T-helper 1 cell treated with Interleukin-12 subunit alpha and Interleukin-12 subunit beta and Interleukin-4 antibody, amounts not matched to agents 30 ng/mL and 1 ng/mL, for 36 hours (primary cell): ENCODE results near the gene C2orf81. TPM values are rescaled to one million over a fixed set of nuclear protein-coding genes. Genes with fewer than 3 reads are reported as not detected.
"Not testable (repeated sequence)": the region's sequence is repeated elsewhere in the genome, so short reads cannot be mapped to it uniquely, and the experiment has no call there.

ENCODE experiments used
- intact Hi-C: fragments of 100-400 bp; cut with micrococcal nuclease; formaldehyde crosslinking; loops from one replicate; pipeline ENCODE4 v1.15.1; 2024
- total RNA-seq: library from RNA; stranded (reverse); gene quantifications from 2 replicates; pipeline ENCODE4 v1.2.3, GENCODE V29; 2022

The C2orf81 gene
- 3.5 and 3.9 TPM in 2 replicates for total RNA-seq

DNA sequence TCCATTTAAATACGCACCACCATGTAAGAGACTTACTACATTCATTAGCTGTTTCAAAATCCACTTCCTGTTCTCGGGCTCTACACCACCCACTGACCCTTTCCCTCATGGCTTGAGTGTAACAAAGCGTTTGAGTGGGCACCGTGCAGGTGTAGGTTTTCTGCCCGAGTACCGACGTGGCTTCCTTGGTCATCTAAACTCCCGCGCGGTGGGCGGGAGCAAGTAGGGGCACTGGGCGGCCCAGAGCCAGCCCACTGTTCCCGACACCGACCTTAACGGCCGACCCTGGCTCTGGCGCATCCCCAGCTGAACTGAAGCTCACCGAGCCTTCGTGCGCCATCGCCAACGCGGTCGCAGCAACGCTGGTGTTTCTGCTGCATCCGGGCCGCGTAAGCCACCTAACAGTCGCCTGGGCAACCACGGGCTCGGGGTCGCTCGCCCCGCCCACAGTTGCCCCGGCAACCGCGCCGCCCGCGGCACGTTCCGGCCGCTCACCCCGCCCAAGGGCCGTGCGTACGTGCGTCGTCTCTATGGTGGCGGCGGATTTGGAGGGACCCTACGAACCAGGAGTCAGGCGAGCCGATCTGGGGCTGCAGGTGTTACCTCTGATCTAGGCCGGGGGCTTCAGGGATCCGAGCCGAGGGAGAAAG is at the start of gene C2orf81, which contains the start of gene WDR54:
Gene C2orf81, minus strand, starts transcription at position 399 of the 650 bp plus-strand sequence. Its CDS starts 59 bp downstream, at position 340.
Gene WDR54, plus strand, starts transcription at position 510 of the 650 bp plus-strand sequence. CDS start 424 bp downstream, outside the sequence.
- intact Hi-C loops = loop anchor here (1.0 to 2.0 kb wide), 14 partner anchors 29 to 1188 kb away; partner anchors contain the start of genes AUP1, DGUOK, DOK1 and HTRA2

DNA sequence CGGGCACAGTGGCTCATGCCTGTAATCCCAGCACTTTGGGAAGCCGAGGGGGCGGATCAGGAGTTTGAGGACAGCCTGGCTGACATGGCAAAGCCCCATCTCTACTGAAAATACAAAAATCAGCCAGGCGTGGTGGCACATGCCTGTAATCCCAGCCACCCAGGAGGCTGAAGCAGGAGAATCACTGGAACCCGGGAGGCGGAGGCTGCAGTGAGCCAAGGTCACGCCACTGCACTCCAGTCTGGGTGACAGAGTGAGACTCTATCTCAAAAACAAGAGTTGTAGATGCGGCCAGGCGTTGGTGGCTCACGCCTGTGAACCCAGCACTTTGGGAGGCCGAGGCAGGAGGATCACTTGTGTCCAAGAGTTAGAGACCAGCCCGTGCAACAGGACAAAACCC is 49.3 kb upstream of the C2orf81 start:
- intact Hi-C loops = loop anchor here (5.0 kb wide), 1 partner anchor 1238 kb away; the partner anchor contains the start of genes CCT7 and PRADC1

- intact Hi-C loops = loop anchor here (1.0 kb wide), 1 partner anchor 8 kb away; the partner anchor contains the start of gene MRPL53
Observed at GRCh38 chr2:74464406-74464805, 43.0 kb upstream of the C2orf81 start.

GRCh38 chr2:74462786-74463105 is 41.3 kb upstream of the C2orf81 start:
- intact Hi-C loops = no loop called here

GRCh38 chr2:74462054-74462785 is 40.8 kb upstream of the C2orf81 start:
- intact Hi-C loops = no loop called here

GRCh38 chr2:74461187-74462053 is 40.0 kb upstream of the C2orf81 start:
- intact Hi-C loops = no loop called here

GRCh38 chr2:74460187-74460586 is 38.8 kb upstream of the C2orf81 start:
- intact Hi-C loops = not testable (repeated sequence)

GRCh38 chr2:74459503-74460118 is 38.2 kb upstream of the C2orf81 start:
- intact Hi-C loops = loop anchor here (2.0 to 5.0 kb wide), 4 partner anchors 195 to 1072 kb away; partner anchors contain the start of genes ALMS1 and SEMA4F

GRCh38 chr2:74458938-74459363 is 37.5 kb upstream of the C2orf81 start:
- intact Hi-C loops = loop anchor here (1.0 to 5.0 kb wide), 15 partner anchors 7 to 1225 kb away; partner anchors contain the start of genes ALMS1, AUP1, C2orf81 and CCT7

DNA sequence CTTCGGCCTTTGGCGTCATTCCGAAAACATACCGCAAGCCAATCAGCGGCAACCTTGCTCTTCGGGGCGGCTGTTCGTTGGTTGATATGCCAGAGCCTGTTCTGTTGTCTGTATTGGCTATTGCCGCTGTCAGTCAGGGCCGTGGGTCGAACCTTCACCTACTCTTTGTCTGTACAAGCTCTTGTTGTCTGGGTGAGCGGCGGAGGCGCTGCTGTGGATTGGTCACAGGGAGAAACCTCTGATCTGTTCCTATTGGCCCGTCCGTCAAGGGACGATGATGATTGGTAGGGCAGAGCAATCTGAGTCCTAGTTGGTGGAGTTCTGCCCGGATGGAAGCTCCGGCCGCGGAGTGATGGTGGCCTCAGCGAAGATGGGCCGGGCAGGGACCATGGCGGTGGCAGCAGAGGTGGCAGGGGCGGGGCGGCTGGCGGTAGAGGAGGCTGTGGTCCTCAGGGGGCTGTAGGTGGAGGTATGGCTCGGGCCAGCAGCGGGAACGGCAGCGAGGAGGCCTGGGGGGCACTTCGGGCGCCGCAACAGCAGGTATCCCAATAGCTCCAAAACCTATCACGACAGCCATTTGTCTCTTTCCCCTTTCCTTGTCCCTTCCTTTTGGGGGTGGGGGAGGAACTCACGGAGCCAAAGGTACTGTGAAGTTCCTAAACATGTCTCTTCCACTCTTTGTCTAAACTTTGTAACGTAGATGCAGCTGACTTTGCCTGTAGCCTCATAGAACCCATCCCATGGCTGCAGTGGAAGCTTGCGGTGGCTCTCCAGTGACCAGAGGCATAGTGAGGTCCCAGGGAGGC is 36.9 kb upstream of the C2orf81 start, which contains the start of gene WBP1:
Gene WBP1, plus strand, starts transcription at position 307 of the 806 bp plus-strand sequence. Its CDS starts 165 bp downstream, at position 472.
- intact Hi-C loops = loop anchor here (1.0 to 5.0 kb wide), 15 partner anchors 8 to 1224 kb away; partner anchors contain the start of genes ALMS1, AUP1, C2orf81 and CCT7

DNA sequence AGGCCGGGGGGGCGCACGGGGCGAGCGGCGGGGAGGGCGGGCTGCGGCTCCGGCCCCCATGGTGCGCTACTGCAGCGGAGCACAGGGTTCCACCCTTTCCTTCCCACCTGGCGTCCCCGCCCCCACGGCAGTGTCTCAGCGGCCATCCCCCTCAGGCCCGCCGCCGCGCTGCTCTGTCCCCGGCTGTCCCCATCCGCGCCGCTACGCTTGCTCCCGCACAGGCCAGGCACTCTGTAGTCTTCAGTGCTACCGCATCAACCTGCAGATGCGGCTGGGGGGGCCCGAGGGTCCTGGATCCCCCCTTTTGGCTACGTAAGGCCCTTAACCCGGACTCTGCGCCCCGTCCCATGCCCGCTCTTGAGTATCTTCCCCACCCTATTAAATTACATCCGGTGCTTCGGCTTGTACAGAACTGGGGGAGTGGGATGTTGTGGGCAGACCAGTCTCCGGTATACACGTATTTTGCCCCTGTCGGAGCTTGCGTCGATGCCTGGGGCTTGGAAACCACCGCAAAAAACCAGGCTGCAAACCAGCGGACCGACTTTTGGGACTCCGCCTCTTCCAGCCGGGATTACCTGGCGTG is 36.2 kb upstream of the C2orf81 start:
- intact Hi-C loops = loop anchor here (1.0 to 5.0 kb wide), 15 partner anchors 9 to 1223 kb away; partner anchors contain the start of genes ALMS1, AUP1, C2orf81 and CCT7

DNA sequence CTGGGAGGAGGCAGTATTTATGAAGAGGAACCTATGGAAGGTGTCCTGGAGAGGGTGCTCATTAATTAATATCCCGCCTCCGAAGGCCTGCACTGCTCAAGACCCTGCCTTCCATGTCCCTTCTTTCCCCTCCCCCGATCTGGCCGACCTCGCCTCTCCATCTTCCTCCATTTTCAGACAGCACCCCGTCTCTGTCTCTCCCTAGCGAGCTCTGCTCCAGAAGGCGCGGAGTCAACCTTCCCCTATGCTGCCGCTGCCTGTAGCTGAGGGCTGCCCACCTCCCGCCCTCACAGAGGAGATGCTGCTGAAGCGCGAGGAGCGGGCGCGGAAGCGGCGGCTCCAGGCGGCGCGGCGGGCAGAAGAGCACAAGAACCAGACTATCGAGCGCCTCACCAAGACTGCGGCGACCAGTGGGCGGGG is 35.7 kb upstream of the C2orf81 start:
- intact Hi-C loops = loop anchor here (5.0 kb wide), 1 partner anchor 1070 kb away; the partner anchor contains the start of gene ALMS1

- intact Hi-C loops = loop anchor here (1.0 to 5.0 kb wide), 17 partner anchors 10 to 1222 kb away; partner anchors contain the start of genes ALMS1, AUP1, DGUOK and DOK1
Observed at GRCh38 chr2:74454654-74455511, 33.5 kb upstream of the C2orf81 start, which contains the start of gene INO80B. TSS of gene INO80B (plus strand) at chr2:74455087. CDS start at chr2:74455117, 30 bp downstream.

GRCh38 chr2:74450570-74451190 is 29.3 kb upstream of the C2orf81 start:
- intact Hi-C loops = no loop called here

- intact Hi-C loops = no loop called here
Observed at GRCh38 chr2:74448771-74449170, 27.4 kb upstream of the C2orf81 start.

DNA sequence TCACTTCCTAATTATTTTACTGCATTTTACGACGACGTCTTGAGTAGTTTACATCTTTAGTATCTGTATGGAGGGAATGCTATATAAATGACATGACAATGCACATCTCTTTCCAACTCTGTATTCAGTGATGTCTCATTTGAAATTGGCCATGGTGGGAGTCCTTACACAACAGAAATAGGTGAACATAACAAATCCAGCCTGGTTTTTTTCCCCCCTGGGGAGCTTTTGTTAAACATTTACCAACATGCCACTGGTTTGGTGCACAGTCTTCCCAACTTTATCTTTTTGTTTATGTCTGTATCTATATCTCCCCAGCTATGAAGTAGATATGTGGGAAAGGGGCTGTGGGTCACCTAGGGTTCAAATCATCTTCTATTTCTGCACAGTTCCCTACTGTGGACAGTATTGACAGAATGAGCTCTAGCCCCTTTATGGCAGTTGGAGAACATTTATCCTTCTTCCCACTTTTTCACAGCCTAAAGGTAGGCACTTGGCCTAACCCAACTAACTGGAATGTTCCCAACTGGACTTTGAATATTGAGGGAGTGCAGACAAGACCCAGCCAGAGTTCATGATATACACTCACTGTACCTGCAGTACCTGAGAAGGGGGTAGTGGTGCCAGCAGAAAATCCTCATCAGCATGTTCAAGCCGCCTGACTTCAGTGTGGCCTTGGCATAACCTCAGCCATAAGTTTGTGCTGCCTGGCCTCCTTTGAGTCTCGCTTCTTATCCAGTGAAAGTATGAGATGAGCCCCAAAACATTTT is 26.0 kb upstream of the C2orf81 start:
- intact Hi-C loops = no loop called here
